IMR-90 (cell line): ENCODE data around the gene ARMC8. TPM values are rescaled to one million over a fixed set of nuclear protein-coding genes. Genes with fewer than 3 reads are reported as not detected.

Experiments used
- ATAC-seq: fragments of 200-7000 bp; cut with Tn5 transposase; 2 replicates; pipeline ENCODE4 v1.9.1; 2020; ENCODE audit warnings: low read depth, mild to moderate bottlenecking, moderate library complexity
- BruUV-seq: library from RNA; stranded (reverse); fragments of 400-500 nt; replicated peaks from 2 replicates; lab custom pipeline; 2021; lab: Mats Ljungman, UMichigan
- CTCF ChIA-PET: fragments of 300-600 bp; formaldehyde crosslinking; extraction: SDS; loops from one replicate; lab custom pipeline; 2021; ENCODE audit warnings: antibody characterized with exemption; lab: Yijun Ruan, JAX
- POLR2A ChIA-PET: fragments of 300-600 bp; sonication (Branson Sonifier 250); formaldehyde crosslinking; loops from one replicate; lab custom pipeline; 2022; ENCODE audit warnings: antibody characterized with exemption; ENCODE audit not compliant: unreplicated experiment; lab: Charles Lee
- DNase-seq: peaks from one replicate; pipeline ENCODE4 v3.0.0; 2013
- H2AFZ ChIP-seq: replicated peaks from 2 replicates; pipeline ENCODE3; 2013; ENCODE audit warnings: low read length, mild to moderate bottlenecking; ENCODE audit not compliant: poor library complexity
- H2AK5ac ChIP-seq: 2 replicates; pipeline ENCODE4 v1.6.1; 2013; ENCODE audit warnings: low read depth, low read length, inconsistent platforms
- H2AK9ac ChIP-seq: replicated peaks from 2 replicates; pipeline ENCODE3; 2013; ENCODE audit warnings: mild to moderate bottlenecking, low read depth, low read length, moderate library complexity; ENCODE audit not compliant: poor library complexity
- H2BK120ac ChIP-seq: 2 replicates; pipeline ENCODE4 v1.6.1; 2013; ENCODE audit warnings: low read depth, low read length, inconsistent platforms
- H2BK15ac ChIP-seq: 3 replicates; pipeline ENCODE4 v1.6.1; 2013; ENCODE audit warnings: low read depth, low read length, inconsistent platforms
- H2BK20ac ChIP-seq: 2 replicates; pipeline ENCODE4 v1.6.1; 2013; ENCODE audit warnings: low read depth, mild to moderate bottlenecking, inconsistent platforms, low read length, moderate library complexity
- H2BK5ac ChIP-seq: 2 replicates; pipeline ENCODE4 v1.6.1; 2013; ENCODE audit warnings: mild to moderate bottlenecking, low read depth, low read length, inconsistent platforms; ENCODE audit not compliant: poor library complexity, severe bottlenecking
- H3K14ac ChIP-seq: replicated peaks from 2 replicates; pipeline ENCODE4 v1.6.1; 2013; ENCODE audit warnings: low read depth, low read length, inconsistent platforms
- H3K18ac ChIP-seq: 2 replicates; pipeline ENCODE4 v1.6.1; 2013; ENCODE audit warnings: low read depth, low read length, control low read depth
- H3K23ac ChIP-seq: 2 replicates; pipeline ENCODE4 v1.6.1; 2013; ENCODE audit warnings: low read depth, low read length, inconsistent platforms
- H3K27ac ChIP-seq: 2 replicates; pipeline ENCODE4 v1.5.1; 2013; ENCODE audit warnings: mild to moderate bottlenecking, control low read depth, low read length; ENCODE audit not compliant: insufficient read depth
- H3K27me3 ChIP-seq: 2 replicates; pipeline ENCODE4 v1.6.1; 2013; ENCODE audit warnings: low read length; ENCODE audit not compliant: control insufficient read depth, insufficient read depth
- H3K36me3 ChIP-seq: 2 replicates; pipeline ENCODE4 v1.6.1; 2013; ENCODE audit warnings: low read length, mixed read lengths; ENCODE audit not compliant: control insufficient read depth, insufficient read depth
- H3K4ac ChIP-seq: 2 replicates; pipeline ENCODE4 v1.6.1; 2013; ENCODE audit warnings: low read depth, low read length, inconsistent platforms
- H3K4me1 ChIP-seq: 2 replicates; pipeline ENCODE4 v1.6.1; 2013; ENCODE audit warnings: low read length, mixed read lengths; ENCODE audit not compliant: control insufficient read depth, insufficient read depth
- H3K4me2 ChIP-seq: 2 replicates; pipeline ENCODE4 v1.6.1; 2013; ENCODE audit warnings: low read depth, mild to moderate bottlenecking, control low read depth, low read length, moderate library complexity
- H3K4me3 ChIP-seq: 2 replicates; pipeline ENCODE4 v1.5.1; 2013; ENCODE audit warnings: low read depth, mild to moderate bottlenecking, control low read depth, low read length, moderate library complexity; ENCODE audit not compliant: insufficient read depth
- H3K56ac ChIP-seq: 2 replicates; pipeline ENCODE4 v1.6.1; 2013; ENCODE audit warnings: low read length, inconsistent platforms; ENCODE audit not compliant: insufficient read depth; ENCODE audit errors: extremely low read depth
- H3K79me1 ChIP-seq, 2 experiments: 2 replicates each; pipeline ENCODE4 v1.6.1; 2013; ENCODE audit warnings: low read length in 2 of 2, inconsistent platforms in 1 of 2, low read depth in 1 of 2
- H3K9ac ChIP-seq: 2 replicates; pipeline ENCODE4 v1.6.1; 2013; ENCODE audit warnings: low read depth, low read length, control low read depth
- H3K9me1 ChIP-seq: 2 replicates; pipeline ENCODE4 v1.6.1; 2013; ENCODE audit warnings: low read length, inconsistent platforms; ENCODE audit not compliant: insufficient read depth
- H3K9me3 ChIP-seq: 2 replicates; pipeline ENCODE4 v1.6.1; 2013; ENCODE audit warnings: low read length; ENCODE audit not compliant: control insufficient read depth, insufficient read depth
- H4K20me1 ChIP-seq: 2 replicates; pipeline ENCODE4 v1.6.1; 2013; ENCODE audit warnings: low read length, inconsistent platforms; ENCODE audit not compliant: insufficient read depth
- H4K5ac ChIP-seq: 2 replicates; pipeline ENCODE4 v1.6.1; 2013; ENCODE audit warnings: mild to moderate bottlenecking, low read depth, low read length, control low read depth
- H4K8ac ChIP-seq, 2 experiments: 2 replicates each; pipeline ENCODE4 v1.6.1; 2013; ENCODE audit warnings: low read depth in 2 of 2, low read length in 2 of 2, control low read depth in 1 of 2, inconsistent platforms in 1 of 2
- H4K91ac ChIP-seq: 2 replicates; pipeline ENCODE4 v1.6.1; 2013; ENCODE audit warnings: low read depth, low read length, inconsistent platforms; ENCODE audit not compliant: insufficient read depth
- BHLHE40 ChIP-seq: fragments of 150-350 bp; IDR thresholded peaks from 2 replicates; pipeline ENCODE4 v1.6.1; 2016; ENCODE audit warnings: mild to moderate bottlenecking, low read depth, low read length
- MAFK ChIP-seq: IDR thresholded peaks from 2 replicates; pipeline ENCODE4 v1.6.1; 2012; ENCODE audit warnings: low read depth, low read length, improper control_type of control experiment
- MXI1 ChIP-seq: IDR thresholded peaks from 2 replicates; pipeline ENCODE4 v1.6.1; 2012; ENCODE audit warnings: low read depth, mild to moderate bottlenecking, low read length, moderate library complexity, borderline replicate concordance
- POLR2A ChIP-seq: IDR thresholded peaks from 2 replicates; pipeline ENCODE4 v1.6.1; 2012; ENCODE audit warnings: mild to moderate bottlenecking, low read depth, low read length
- RAD21 ChIP-seq: IDR thresholded peaks from 2 replicates; pipeline ENCODE4 v1.6.1; 2012; ENCODE audit warnings: low read length, improper control_type of control experiment
- RCOR1 ChIP-seq: IDR thresholded peaks from 2 replicates; pipeline ENCODE4 v1.6.1; 2012; ENCODE audit warnings: mild to moderate bottlenecking, low read length, improper control_type of control experiment; ENCODE audit not compliant: insufficient replicate concordance
- RFX5 ChIP-seq: IDR thresholded peaks from 2 replicates; pipeline ENCODE4 v1.8.0; 2012; ENCODE audit warnings: low read depth, mild to moderate bottlenecking, low read length, moderate library complexity
- SMC3 ChIP-seq: fragments of 150-350 bp; IDR thresholded peaks from 2 replicates; pipeline ENCODE4 v1.6.1; 2016; ENCODE audit warnings: low read depth, mild to moderate bottlenecking, antibody characterized with exemption, low read length, moderate library complexity
- dilution Hi-C: fragments of 300-500 bp; cut with HindIII; formaldehyde crosslinking; loops from one replicate; pipeline ENCODE4 v1.14.3; 2018; ENCODE audit warnings: low sequenced_read_pairs; ENCODE audit not compliant: unreplicated experiment
- in situ Hi-C: fragments of 300-500 bp; cut with MboI; formaldehyde crosslinking; loops from 3 replicates; pipeline ENCODE4 v1.14.3; 2019; ENCODE audit warnings: low sequenced_read_pairs, inconsistent platforms, mixed read lengths
- intact Hi-C: fragments of 100-400 bp; cut with micrococcal nuclease; formaldehyde crosslinking; loops from 2 replicates; pipeline ENCODE4 v1.10.0; 2022
- polyA plus RNA-seq, 3 experiments: library from polyadenylated mRNA; depleted of rRNA; stranded (reverse); fragments of >200 nt; gene quantifications; 2 replicates each; pipeline ENCODE4 v1.2.3, GENCODE V29; 2012; ENCODE audit warnings: low replicate concordance in 1 of 3
- total RNA-seq: library from RNA; depleted of rRNA; stranded (reverse); fragments of >200 nt; gene quantifications from 2 replicates; pipeline ENCODE4 v1.2.3, GENCODE V29; 2012
- TF ChIP-seq, protein P1 (sequence below): fragments of 150-350 bp; IDR thresholded peaks from 2 replicates; pipeline ENCODE4 v1.6.1; 2017; ENCODE audit warnings: mild to moderate bottlenecking, antibody characterized with exemption, low read length, low read depth
- TF ChIP-seq, protein P2 (sequence below): fragments of 150-350 bp; IDR thresholded peaks from 2 replicates; pipeline ENCODE4 v1.6.1; 2016; ENCODE audit warnings: low read depth, mild to moderate bottlenecking, low read length, moderate library complexity, borderline replicate concordance

ARMC8 gene
- total and polyA plus RNA-seq, 2 of the 4 experiments (the other 2 are of a cell fraction) = 39.1 to 75.1 TPM

DNA sequence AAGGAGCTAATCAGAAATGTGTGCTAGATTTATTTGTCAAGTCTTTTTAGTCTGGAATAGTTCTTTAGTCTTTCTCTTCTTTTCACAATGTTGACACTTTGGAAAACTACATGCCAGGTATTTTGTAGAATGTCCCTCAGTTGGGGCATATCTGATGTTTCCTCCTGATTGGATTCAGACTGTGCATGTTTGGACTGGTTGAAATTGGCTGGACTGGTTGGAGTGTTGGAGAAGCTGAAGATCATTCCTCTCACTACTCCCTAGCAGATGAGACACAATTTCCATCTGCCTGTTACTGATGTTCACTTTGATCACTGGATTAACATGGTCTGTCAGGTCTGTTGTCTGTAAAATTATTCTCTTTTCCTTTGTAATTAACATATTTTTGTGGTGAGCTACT, 138.9 kb downstream of the ARMC8 start:
- no peak overlapping the region for H3K4me2 ChIP-seq
- POLR2A ChIA-PET = no interaction called here

More for the DNA sequence above, 138.9 kb downstream of the ARMC8 start:
- H2BK15ac ChIP-seq = no peak overlapping the region
- DNase-seq = no peak
- no peaks in the 10 kb centered on the region for H3K4me1 ChIP-seq
- H3K23ac ChIP-seq = no peak overlapping the region
- H4K20me1 ChIP-seq = no peaks in the 10 kb centered on the region
- no peak overlapping the region for H3K27ac ChIP-seq
- no peak overlapping the region for H3K56ac ChIP-seq
- H2BK5ac ChIP-seq = no peak overlapping the region
- H4K91ac ChIP-seq = no peak overlapping the region
- no peak overlapping the region for H4K5ac ChIP-seq
- no peak overlapping the region for H3K4ac ChIP-seq
- H3K9me3 ChIP-seq = no peaks in the 10 kb centered on the region
- no peaks in the 10 kb centered on the region for H3K79me1 ChIP-seq
- in situ Hi-C loops = no loop called here
- no peak overlapping the region for H2AFZ ChIP-seq
- no peak overlapping the region for H2BK120ac ChIP-seq
- H3K9ac ChIP-seq = no peak overlapping the region
- H3K27me3 ChIP-seq = peaks cover 26% of the 10 kb centered on the region
- intact Hi-C loops = loop anchor here (5.0 kb wide), 1 partner anchor 139 kb away; the partner anchor contains the start of gene ARMC8
- no peak overlapping the region for H3K18ac ChIP-seq
- H2AK9ac ChIP-seq = no peak overlapping the region
- no peak overlapping the region for H2AK5ac ChIP-seq
- ATAC-seq = no peak
- no peaks in the 10 kb centered on the region for H3K36me3 ChIP-seq
- no peak overlapping the region for H2BK20ac ChIP-seq
- no TSS peak for BruUV-seq
- dilution Hi-C loops = no loop called here
- CTCF ChIA-PET = interaction anchor here (0.8 to 1.0 kb wide), 2 partner anchors 9 to 597 kb away, joined by 3 read pairs; no protein-coding TSS in a partner anchor
- no peak overlapping the region for H4K8ac ChIP-seq
- TF ChIP-seq POLR2A = no peak
- TF ChIP-seq, protein P1, sequence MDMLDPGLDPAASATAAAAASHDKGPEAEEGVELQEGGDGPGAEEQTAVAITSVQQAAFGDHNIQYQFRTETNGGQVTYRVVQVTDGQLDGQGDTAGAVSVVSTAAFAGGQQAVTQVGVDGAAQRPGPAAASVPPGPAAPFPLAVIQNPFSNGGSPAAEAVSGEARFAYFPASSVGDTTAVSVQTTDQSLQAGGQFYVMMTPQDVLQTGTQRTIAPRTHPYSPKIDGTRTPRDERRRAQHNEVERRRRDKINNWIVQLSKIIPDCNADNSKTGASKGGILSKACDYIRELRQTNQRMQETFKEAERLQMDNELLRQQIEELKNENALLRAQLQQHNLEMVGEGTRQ = no peak
- TF ChIP-seq SMC3 = no peak
- TF ChIP-seq BHLHE40 = no peak
- TF ChIP-seq MXI1 = no peak
- TF ChIP-seq, protein P2, sequence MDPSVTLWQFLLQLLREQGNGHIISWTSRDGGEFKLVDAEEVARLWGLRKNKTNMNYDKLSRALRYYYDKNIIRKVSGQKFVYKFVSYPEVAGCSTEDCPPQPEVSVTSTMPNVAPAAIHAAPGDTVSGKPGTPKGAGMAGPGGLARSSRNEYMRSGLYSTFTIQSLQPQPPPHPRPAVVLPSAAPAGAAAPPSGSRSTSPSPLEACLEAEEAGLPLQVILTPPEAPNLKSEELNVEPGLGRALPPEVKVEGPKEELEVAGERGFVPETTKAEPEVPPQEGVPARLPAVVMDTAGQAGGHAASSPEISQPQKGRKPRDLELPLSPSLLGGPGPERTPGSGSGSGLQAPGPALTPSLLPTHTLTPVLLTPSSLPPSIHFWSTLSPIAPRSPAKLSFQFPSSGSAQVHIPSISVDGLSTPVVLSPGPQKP = no peak
- TF ChIP-seq RFX5 = no peak
- no peak for TF ChIP-seq RAD21
- no peak for TF ChIP-seq MAFK
- no peak for TF ChIP-seq RCOR1
- no peaks in the 10 kb centered on the region for H3K9me1 ChIP-seq
- H3K14ac ChIP-seq = no peak overlapping the region
- H3K4me3 ChIP-seq = no peak overlapping the region
